Activated naive CD4-positive, alpha-beta T cell (primary cell): ENCODE data around the gene NARF.
A peak's percentile ranks its signal among the peaks of the same experiment; 100 is the strongest.
"Not testable (repeated sequence)": the region's sequence is repeated elsewhere in the genome, so short reads cannot be mapped to it uniquely, and the experiment has no call there.

Experiments
- DNase-seq, 4 experiments: peaks; one replicate each; lab custom pipeline; 2025; lab: John Stamatoyannopoulos, UW

Gene NARF

DNA sequence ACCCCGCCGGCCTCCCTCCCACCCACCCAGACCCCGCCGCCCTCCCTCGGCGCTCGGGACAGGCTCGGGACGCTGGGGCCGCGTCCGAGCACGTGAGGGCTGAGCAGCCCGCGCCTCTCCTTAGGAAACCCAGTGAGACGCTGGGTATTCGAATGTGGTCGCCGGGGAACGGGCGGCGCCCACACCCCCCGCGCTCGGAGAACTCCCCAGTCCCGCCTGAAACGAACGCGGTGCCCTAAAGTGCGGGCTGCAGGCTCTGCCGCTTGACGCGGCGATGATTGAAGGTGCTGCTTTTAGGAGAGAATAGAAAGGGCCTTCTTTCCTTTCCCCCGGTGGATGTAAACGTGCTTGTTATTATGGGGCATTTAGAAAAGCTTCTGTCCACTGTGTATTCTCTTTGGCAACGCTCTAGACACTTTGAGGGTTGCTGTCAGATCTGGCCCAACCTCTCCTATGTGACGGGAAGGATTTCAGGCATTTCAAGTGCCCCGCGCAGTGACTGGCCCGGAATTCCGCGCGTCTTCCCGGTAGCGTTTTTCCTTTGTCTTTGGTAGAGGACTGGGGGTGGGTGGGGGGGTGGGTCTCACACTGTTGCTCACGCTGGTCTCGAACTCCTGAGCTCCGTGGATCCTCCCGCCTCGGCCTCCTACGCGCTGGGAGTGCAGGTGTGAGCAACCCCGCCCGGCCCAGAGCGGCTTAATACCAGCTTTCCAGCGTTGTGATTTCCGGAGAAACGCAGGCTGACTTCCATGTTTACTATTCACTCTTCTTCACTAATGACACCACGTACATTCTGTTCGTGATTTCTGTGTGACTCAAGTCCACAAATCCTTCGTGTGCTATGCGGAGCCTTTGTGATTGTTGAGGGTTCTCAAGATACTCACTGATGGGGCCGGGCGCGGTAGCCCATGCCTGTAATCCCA is 39.2 kb downstream of the NARF start:
- peak in 3 of 4 experiments; percentile 17 to 28 (median 25) for DNase-seq

DNA sequence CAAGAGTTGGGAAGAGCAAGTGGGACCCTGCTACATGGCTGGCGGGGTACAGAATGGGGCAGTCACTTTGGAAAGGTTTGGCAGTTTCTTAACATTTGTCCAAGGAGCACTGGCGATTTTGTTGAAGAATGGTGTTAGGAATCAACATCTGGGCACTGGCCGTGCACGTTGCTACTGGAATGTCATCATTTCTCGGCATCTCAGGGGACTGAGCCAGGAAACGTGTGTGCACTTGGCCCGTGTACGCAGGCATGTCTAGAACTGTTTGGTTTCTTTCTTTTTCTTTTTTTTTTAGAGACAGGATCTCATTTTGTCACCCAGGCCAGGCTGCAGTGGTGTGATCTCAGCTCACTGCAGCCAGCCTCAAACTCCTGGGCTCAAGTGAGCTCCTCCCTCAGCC is 43.7 kb downstream of the NARF start:
- no peak for DNase-seq

DNA sequence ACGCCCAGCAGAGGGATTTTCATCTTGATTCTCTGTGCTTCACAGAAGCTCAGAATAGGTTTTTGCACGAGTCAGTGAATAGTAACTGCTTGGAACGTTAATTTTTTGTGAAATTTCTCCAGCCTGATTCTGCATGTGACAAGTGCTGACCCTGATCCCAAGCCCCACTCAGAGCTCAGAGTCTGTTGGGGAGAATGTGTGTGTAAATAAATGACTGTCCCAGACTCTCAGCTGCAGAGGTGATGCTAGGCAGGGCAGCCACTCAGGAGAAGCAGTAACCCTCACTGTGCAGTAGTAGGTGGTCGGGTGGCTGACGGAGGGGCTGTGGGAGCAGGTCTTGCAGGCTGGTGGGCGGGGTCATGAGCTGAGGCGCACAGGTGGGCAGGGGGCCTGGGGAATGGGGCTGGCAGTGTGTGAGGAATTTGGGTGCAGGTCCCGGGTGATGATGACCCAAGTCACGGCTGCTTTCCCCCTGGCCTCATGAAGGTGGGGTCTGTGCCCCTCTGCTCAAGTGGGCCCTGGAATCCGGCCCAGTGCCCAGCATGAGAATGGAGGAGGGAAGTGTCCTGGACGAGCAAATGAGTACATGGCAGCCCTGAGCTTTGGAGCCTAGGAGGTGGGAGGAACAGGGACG is 44.7 kb downstream of the NARF start:
- no peak for DNase-seq

DNA sequence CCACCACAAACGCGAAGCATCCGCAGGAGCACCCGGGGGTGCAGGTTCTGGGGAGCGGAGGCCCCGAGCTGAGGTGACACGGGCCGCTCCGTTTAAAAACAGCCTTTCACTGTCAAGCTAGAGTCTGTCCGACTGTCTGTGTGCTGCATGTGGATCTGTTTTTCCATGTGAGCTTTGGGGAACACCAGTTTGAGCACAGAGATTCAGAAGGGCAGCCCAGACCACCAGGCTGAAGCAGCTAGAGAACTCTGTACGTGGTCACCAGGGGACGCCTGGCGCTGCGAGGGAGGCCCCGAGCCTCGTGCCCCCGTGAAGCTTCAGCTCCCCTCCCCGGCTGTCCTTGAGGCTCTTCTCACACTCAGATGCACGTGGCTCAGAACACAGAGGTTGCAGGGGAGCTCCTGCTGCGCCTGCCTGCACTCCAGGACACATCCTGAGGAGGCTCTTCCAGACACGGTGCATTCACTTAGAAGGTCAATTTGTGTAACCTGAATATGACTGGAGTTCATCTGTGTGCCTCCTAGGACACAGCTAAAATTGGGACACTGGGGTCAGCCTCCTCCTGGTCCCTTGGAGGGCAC is 45.3 kb downstream of the NARF start:
- DNase-seq = no peak

DNA sequence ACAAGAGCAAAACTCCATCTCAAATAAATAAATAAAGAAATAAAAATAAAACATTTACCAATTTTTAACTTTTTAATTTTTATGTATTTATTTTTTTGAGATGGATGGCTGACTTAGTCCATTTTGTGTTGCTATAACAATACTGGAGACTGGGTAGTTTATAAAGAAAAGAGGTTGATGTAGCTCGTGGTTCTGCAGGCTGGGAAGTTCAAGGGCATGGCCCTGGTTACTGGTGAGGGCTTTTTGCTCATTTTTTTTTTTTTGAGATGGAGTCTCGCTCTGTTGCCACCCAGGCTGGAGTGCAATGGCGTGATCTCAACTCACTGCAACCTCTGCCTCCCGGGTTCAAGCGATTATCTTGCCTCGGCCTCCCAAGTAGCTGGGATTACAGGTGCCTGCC is 46.8 kb downstream of the NARF start:
- DNase-seq = no peak

DNA sequence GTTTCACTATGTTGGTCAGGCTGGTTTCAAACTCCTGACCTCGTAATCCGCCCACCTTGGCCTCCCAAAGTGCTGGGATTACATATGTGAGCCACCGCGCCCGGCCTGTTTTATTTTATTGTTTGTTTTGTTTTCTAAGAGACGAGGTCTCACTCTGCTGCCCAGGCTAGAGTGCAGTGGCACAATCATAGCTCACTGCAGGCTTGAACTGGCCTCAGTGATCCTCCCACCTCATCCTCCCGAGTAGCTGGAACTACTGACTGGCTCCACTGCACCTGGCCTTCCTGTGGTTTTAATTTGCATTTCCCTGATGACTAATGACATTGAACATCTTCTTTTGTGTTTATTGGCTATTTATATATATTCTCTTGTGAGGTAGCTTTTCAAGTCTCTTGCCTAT is 47.9 kb downstream of the NARF start:
- not testable (repeated sequence) for DNase-seq

DNA sequence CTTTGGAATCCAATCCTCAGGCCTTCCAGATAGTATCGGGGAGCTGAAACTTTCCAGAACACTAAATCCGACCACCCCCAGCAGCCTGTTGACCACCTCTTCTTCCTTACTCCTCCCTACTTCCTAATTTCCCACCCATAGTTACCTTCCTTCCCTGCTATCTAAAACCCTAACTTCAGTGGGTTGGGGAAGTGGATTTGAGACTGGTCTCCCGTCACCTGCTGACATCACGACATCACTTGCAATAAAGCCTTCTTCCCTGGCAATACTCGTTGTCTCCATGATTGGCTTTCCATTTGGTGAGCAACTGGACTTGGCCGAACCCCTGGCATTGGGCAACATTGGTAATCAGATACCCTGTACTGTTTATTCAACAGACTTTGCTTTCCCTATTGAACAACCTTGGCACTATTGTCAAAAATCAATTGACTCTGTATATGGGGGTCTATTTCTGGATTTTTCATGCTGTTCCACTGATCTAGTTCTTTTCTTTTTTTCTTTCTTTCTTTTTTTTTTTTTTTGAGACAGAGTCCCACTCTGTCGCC is 49.2 kb downstream of the NARF start:
- DNase-seq = no peak

DNA sequence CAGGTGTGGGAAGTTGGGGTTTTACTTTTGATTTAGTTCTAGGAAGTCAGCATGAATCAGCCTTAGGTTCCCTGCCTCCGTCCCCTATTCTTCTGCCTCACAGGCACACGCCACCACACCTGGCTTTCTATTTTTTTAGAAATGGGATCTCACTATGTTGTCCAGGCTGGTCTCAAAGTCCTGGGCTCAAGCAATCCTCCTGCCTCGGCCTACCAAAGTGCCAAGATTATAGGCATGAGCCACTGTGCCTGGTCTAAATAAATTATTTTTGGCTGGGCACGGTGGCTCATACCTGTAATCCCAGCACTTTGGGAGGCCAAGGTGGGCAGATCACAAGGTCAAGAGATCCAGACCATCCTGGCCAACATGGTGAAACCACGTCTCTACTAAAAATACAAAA is 53.1 kb downstream of the NARF start:
- not testable (repeated sequence) for DNase-seq

DNA sequence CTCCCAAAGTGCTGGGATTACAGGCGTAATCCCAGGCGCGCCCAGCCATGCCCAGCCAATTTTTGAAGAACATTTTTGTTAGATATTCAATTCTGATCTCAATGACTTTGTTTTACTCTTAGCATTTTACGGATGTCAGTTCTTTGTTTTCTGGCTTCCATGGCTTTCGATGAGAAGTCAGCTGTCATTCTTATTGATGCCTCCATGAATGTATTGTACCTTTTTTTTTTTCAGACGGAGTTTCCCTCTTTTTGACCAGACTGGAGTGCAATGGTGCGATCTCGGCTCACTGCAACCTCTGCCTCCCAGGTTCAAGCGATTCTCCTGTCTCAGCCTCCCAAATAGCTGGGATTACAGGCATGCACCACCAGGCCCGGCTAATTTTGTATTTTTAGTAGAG is 55.3 kb downstream of the NARF start:
- not testable (repeated sequence) for DNase-seq

DNA sequence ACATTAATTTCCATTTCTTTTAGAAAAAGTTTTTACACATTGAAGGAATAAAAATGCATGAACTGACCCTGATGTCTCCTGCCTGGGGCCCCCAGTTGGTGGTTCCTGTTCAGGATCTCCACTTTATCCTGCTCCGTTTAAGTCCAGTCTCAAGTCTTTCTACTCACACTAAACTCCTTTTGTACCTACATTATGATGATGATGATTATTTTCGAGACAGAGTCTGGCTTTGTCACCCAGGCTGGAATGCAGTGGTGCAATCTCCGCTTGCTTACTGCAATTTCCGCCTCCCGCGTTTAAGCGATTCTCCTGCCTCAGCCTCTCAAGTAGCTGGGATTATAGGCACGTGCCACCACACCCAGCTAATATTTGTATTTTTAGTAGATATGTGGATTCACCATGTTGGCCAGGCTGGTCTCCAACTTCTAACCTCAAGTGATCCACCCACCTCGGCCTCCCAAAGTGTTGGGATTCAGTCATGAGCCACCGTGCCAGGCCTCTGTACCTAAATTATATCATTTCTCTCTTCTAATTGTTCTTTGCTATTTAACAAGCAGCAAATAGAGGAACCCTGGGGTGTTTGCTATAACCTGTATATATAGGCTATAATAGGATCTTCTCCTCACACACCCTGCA is 58.8 kb downstream of the NARF start:
- DNase-seq = no peak

DNA sequence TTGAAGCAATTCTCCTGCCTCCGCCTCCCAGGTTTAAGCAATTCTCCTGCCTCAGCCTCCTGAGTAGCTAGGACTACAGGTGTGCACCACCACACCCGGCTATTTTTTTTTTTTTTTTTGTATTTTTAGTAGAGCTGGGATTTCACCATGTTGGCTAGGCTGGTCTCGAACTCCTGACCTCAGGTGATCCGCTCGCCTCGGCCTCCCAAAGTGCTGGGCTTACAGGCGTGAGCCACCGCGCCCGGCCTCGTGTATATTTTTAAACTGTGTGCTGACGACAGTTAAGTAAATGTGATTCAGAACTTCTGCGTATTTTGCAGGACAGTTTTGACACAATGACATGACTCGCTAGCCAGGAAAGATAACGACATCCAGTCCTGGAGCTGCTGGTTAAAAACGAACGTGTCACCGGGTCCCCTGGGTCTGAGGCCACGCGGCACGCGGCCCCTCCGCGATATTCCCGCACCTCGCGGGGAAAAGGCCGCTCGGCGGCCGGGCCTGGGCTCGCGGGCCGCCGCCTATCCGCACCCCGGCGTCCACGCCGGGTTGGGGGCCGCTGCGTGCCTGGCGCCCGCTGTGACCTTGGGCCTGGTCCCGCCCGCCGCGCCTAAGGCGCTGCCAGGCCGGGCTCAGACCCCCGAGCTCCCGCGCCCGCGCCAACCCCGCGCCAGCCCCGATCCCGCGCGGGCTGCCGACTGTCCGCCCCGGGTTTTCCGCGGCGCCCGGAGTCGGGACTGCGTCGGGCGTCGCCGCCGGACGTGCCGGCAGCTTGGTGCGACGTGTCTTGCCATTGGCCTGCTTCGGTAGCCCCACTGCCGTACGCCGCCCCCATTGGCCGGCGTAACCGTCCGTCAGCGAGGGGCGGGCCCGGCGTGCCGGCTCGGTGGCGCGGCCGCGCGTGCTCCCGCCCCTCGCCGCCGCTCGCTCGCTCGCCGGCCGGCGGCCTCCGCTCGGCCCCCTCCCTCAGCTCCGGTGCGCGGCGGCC is 60.6 kb downstream of the NARF start, which contains the start of gene FOXK2:
TSS of gene FOXK2 (plus strand) at position 907 of the 985 bp plus-strand sequence. CDS start 157 bp downstream, outside the sequence.
- DNase-seq = peak; percentile 72 to 95 (median 84)

DNA sequence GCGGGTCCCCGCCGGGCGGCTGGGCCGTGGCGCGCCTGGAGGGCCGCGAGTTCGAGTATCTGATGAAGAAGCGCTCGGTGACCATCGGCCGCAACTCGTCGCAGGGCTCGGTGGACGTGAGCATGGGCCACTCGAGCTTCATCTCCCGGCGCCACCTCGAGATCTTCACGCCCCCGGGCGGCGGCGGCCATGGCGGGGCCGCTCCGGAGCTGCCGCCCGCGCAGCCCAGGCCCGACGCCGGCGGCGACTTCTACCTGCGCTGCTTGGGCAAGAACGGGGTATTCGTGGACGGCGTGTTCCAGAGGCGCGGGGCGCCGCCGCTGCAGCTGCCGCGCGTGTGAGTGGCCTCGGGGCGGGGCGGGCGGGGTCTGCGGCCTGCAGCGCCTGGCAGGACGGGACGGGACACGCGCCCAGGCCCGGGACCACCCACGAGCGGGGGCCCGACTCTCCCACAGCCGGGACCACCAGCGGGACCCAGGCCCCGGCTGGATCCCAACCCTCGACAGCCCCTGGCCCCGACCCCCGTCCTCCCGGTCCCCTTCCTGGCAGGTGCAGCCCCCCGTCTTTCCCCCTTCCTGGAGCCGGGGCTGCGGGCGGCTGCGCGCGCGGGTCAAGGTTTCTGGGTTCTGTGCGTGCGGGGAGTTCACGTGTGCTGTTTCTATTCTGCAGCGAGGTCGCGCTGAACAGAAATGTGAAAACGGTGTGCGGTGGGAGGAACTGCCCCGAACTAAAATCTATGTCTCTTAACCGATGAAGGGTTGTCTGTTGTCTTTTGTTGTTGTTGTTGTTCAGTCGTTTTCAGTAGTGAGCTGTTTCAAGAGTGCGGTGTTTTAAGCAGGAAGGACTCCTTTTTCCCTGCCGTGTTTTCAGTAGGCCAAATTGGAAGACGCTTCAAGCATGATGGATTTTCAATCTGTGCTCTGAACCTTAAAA is 61.7 kb downstream of the NARF start:
- DNase-seq = peak in 2 of 4 experiments; percentile 4 to 43

DNA sequence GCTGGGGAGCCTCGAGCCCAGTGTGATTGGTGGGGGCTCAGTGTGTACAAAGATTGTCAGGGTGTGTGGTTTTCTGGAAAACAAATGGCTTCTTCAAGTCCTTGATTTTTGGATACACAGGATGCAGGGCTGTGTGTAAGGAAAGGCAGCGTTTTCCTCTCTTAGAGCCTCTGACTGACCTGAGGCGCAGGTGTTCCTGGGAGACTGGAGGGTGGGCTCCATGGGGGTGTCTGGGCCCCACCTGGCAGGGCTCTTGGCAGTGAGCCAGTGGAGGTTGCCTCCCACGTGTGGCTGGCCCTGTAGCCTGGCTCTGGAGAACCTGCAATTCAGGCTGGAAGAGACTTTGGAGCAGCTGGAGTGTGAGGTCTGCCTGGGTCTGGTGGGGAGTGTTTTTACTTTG is 66.0 kb downstream of the NARF start:
- DNase-seq = no peak

DNA sequence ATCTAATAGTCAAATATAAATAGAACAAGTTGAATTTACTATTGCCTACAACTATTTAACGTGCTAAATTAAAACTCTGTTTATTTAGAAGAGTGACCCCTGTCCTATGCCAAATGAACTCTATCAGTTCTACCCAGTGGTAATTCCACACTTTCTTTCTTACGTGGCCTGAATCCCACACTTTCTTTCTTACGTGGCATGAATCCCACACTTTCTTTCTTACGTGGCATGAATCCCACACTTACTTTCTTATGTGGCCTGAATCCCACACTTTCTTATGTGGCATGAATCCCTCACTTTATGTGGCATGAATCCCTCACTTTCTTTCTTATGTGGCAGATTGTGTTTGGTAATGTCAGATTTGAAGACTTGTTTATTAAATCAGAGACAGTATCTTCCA is 67.2 kb downstream of the NARF start:
- no peak for DNase-seq

DNA sequence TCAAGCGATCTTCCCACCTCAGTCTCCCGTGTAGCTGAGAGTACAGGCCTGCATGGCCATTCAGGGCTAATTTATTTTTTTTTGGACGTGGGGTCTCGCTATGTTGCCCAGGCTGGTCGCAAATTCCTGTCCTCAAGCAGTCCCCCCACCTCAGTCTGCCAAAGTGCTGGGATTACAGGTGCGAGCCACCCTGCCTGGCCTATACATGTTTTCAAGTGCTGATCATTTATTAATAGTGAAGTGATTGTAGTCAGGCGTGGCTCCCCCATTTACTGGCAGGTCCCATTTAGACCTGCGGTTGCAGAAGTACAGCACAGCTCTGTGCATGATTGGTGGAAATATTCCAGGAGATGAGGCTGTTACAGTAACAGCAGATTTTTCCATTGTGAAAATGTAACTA is 69.4 kb downstream of the NARF start:
- no peak for DNase-seq

DNA sequence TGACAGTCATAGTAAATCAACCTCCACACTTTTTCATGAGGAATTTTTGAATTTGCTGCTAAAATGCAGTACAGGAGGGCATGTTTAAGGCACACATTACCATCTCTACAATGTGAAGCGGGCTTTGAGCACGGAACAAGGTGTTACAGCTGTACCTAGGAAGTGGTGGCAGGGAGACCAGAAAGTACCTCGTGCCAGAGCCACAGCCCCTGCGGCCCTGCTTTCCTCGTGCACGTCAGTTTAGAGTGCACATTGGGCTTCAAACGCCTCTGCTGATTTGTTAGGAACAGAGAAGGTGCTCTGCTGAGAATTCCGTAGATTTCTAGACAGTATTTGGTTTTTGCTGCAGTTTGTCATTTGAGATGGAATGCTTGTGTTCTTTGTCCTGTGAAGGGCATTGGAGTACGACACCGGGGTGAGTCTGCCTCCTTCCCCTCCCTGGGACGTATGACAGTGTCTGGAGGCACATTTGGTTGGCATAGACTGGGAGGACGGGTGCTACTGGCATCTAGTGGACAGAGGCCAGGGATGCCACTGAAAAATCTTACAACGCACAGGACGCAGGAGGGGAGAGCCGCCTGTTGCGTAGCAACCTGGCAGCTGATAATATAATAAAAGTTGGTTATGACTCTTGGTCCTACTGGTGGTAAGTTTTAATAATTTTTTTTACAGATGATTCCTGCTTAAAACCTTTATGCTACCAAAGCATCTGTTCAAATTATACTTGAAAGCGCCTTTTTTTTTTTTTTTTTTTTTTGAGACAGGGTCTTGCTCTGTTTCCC is 70.1 kb downstream of the NARF start:
- no peak for DNase-seq

DNA sequence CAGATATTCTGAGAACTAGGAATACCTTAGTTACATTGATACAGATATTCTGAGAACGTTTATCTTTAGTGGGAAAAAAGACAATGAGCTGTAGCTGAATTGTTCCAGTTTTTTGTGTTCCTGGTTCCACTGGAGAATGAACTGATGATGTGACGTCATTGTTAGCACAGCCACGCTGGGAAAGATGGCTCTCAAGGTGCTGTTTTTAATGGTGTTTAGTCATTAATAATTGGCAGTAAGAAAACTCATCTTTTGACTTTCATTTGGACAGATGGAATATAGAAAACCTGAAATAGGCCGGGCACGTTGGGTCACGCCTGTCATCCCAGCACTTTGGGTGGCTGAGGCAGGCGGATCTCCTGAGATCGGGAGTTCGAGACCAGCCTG is 71.4 kb downstream of the NARF start:
- DNase-seq = no peak

DNA sequence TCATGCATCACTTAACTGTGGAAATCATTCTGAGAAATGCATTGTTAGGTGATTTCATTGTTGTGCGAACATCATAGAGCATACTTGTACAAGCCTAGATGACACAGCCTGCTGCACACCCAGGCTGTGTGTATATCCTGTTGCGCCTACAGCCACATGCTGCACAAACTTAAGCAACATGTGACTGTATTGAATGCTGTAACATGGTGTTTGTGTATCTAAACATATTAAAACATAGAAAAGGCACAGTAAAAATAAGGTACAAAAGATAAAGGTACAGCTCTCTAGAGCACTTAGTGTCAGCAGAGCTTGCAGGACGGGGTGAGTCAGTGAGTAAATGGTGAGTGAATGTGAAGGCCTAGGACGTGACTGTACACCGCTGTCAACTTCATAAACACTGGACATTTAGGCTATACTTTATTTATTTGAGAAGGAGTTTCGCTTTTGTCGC is 72.9 kb downstream of the NARF start:
- DNase-seq = no peak

DNA sequence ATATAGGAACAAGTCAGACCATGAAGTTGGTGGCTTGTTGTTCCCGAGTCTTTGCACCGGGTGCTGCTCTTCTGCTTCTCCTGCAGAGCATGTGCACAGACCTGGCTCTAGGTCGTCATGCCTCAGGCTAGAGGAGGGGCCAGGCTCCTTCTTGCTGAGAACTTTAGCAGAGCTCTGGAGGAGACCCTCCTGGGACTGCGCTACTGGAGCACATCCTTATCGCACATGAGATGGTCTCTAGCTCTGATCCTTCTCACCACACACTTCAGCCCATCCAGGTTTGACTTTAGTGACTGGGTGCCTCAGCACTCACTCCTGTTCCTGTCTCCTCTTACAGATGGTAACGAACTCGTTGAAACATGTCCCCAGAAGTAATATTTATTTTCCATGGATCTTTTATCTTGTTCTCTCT is 75.9 kb downstream of the NARF start:
- no peak for DNase-seq
